ENCODE results near the gene RPS4Y1.
"Not testable (repeated sequence)": the region's sequence is repeated elsewhere in the genome, so short reads cannot be mapped to it uniquely, and the experiment has no call there.

Gene RPS4Y1

GRCh38 chrY:2841471-2841893 lies at the start of gene RPS4Y1:
Gene RPS4Y1 (plus strand): TSS chrY:2841602. CDS start chrY:2841625, 23 bp downstream.
- peak; percentile 51 for DNase-seq

DNA sequence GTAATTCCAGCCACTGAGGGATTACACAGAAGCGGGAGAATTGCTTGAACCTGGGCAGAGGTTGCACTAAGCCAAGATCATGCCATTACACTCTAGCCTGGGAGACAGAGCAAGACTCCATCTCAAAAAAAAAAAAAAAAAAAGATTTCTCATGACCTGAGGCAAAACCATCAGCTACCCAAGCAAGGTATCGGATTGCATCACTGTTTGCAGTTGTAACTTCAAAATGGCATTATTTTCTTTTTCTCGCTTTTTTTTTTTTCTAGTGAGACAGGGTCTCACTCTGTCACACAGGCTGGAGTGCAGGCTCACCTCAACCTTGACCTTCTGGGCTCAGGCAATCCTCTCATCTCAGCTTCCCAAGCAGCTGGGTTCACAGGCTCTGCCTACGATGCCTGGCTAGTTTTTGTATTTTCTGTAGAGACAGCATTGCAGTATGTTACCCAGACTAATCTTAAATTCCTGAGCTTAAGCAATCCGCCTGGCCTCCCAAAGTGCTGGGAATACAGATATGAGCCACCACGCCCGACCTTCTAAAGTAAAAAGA lies 44.4 kb upstream of the RPS4Y1 start:
- no peak for DNase-seq

GRCh38 chrY:2797991-2798390 lies 43.4 kb upstream of the RPS4Y1 start:
- DNase-seq, result no peak

- DNase-seq, result no peak
Measured at GRCh38 chrY:2800246-2800645, 41.2 kb upstream of the RPS4Y1 start.

DNA sequence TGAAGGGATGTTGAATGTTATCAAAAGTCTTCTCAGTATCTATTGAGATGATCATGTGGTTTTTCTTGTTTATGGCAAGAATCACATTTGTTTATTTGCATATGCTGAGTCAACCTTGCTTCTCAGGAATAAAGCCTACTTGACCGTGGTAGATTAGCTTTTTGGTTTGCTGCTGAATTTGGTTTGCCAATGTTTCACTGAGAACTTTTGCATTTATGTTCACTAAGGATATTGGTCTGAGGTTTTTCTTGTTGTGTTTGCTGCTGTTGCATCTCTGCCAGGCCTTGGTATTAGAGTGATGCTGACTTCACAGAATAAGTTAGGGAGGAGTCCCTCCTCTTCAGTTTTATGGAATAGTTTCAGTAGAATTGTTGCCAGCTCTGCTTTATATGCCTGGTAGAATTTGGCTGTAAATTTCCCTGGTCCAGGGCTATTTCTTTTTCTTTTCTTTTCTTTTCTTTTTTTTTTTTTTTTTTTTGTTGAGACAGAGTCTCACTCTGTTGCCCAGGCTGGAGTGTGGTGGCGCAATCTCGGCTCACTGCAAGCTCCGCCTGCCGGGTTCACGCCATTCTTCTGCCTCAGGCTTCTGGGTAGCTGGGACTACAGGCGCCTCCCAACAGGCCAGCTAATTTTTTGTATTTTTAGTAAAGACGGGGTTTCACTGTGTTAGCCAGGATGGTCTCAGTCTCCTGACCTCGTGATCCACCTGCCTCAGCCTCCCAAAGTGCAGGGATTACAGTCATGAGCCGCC lies 24.1 kb upstream of the RPS4Y1 start:
- DNase-seq, result not testable (repeated sequence)

DNA sequence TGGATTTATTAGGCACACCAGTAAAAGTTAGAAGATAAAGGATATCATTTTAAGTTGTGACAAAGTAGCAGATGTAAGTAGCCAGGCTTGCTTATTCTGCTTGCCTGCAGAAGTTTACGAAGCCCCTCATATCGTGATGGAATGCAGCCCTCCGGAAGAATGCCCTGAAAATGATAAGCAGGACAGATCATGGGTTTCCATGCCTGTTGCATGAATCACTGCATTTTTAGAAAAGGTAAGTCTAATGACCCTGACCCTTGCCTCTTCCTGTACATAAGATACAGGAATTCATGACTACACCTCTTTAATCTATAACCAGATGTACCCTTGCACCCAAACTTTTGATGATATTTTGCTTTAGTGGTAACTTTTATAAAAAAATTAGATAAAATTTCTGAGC lies 16.9 kb upstream of the RPS4Y1 start:
- DNase-seq, result no peak

DNA sequence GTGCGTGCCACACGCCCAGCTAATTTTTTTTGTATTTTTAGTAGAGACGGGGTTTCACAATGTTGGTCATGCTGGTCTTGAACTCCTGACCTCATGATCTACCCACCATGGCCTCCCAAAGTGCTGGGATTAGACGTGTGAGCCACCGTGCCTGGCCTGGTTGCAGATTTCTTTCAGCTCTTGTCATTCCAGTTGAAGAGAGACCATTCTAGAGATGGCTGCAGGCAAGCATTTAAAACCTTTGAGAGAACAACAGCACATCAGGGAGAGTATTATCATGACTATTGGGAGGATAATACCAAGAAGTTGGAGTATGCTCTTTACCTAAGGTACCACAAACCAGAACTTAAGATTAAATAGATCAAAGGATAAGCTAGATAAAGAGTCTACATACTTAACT lies 12.9 kb upstream of the RPS4Y1 start:
- DNase-seq, result no peak

DNA sequence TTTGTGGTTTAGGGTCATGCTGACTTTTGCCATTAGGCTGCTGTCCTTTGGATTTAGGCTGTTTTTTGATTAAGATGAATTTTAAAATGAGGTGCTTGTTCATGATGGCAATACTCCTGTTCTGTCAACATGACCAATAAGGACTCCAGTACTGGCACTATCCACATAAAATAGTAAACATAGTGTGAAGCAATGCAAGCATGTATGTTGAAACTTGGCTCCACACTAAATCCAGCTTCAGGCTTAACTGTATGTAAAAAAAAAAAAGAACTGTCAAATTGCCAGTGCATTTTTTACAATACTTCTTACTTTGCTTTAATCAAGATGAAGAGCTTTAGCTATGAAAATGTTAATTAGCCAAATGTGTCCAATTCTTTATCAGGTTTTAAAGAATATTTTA lies 6.2 kb upstream of the RPS4Y1 start:
- DNase-seq, result no peak

DNA sequence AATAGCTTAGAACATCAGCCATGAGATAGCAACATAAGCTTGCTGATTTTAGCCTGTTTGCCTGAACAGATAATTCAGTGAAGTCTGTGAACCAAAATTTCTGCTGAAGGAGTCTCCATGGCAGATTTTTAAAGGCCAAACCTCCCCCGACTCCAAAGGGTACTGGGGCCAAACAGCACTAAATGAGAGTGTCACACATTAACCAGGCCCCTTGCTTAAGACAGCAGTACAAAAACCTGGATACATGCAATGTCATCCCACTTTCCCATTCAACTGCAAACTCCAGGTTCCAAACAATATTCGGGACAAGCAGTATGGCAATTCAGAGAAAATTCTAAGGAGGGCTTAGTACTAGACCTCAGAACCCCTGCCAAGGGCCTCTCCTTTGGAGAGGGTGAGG lies 4.3 kb upstream of the RPS4Y1 start:
- no peak for DNase-seq

- no peak for DNase-seq
Measured at GRCh38 chrY:2837932-2838331, 3.5 kb upstream of the RPS4Y1 start.

DNA sequence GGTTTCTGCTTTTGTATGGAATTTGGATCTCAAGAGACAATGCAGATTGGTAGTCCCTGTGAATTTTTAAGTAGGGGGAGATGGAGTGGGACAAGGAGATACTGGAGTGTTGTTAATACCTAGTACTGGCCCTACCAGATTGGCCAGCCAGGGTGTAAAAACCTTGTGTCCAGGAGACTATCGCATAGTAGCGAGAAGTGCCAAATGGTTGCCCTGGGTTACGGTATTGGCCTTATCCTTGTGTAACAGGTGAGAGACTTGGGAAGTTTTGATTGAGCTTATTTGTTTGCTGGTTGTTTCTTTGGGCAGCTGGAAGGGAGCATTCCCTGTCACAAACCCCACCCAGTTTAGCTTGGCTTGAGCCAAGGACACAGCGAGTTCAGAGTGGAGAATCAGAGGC lies 5.4 kb downstream of the RPS4Y1 start:
- DNase-seq, result no peak

DNA sequence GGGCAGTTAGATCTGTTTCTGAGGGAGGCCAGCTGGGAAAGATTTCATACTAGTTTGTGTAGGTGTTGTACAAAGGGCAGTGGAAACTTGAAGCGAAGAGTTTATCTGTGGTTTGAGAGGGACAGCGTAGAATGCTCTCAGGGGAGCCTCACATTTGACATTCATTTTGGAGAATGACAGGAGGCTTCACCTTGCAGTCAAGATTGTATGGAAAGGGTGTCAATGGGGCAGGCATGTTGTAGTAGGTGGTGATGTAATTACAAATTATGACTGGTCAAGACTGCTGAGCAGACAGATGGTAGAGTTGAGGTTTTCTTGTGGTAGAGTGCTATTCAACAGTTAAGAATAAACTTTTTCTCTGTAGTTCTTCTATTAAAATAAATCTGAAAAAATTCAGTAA lies 7.0 kb downstream of the RPS4Y1 start:
- no peak for DNase-seq

GRCh38 chrY:2849368-2849767 lies 8.0 kb downstream of the RPS4Y1 start:
- DNase-seq, result no peak

GRCh38 chrY:2854145-2854774 lies 12.9 kb downstream of the RPS4Y1 start:
- DNase-seq, result no peak

DNA sequence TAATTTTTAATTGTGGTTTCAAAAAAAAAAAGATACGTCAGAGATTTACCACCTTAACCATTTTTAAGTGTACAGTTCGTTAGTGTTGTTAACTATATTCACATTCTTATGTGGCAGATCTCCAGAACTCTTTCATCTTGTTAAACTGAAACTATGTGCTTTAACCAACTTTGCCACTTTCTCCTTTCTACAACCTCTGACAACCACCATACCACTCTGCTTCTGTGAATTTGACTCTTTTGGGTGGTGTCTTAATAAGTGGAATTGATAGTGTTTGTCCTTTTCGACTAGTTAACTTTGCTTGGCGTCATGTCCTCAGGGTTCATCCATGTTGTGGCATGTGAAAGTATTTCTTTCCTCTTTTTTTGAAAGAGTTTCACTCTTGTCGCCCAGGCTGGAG lies 15.7 kb downstream of the RPS4Y1 start:
- no peak for DNase-seq

GRCh38 chrY:2857686-2858085 lies 16.3 kb downstream of the RPS4Y1 start:
- no peak for DNase-seq

DNA sequence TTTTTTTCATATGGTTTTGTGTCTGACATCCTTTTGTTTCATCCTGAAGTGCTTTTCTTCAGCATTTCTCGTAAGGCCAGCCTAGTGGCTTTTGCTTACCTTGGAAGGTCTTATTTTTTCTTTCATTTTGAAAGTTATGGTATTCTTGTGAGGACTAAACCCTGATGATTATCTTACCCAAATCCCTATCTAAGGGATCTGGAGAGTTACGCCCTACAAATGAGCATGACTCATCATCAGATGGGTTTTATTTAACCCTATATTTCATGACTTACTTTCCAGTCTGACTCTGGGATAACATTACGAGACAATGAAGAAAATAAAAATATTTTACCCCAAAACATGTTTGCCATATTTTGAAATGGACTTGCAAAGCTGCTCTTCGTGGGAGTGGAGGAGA lies 18.4 kb downstream of the RPS4Y1 start:
- no peak for DNase-seq

- no peak for DNase-seq
Measured at GRCh38 chrY:2860511-2860910, 19.1 kb downstream of the RPS4Y1 start.

- no peak for DNase-seq
Measured at GRCh38 chrY:2866581-2866980, 25.2 kb downstream of the RPS4Y1 start.

DNA sequence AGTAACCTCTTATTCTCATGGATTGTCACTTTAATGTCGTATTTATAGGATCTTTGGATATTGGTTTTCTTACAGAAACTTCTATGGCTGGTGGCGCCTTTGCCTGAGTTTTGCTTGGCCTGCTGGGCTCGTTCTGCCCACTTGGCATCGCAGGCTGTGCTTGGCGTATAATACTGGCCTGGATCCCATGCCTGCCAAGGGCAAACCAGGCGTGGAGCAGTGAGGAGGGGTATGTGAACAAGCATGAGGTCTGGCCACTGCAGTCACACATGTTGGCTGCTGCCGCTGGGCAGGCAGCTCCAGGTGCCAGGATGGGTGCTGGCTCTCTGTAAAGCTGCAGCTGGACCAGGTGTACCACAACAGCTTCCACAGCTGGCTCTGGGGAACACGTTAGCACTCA lies 26.1 kb downstream of the RPS4Y1 start:
- no peak for DNase-seq

DNA sequence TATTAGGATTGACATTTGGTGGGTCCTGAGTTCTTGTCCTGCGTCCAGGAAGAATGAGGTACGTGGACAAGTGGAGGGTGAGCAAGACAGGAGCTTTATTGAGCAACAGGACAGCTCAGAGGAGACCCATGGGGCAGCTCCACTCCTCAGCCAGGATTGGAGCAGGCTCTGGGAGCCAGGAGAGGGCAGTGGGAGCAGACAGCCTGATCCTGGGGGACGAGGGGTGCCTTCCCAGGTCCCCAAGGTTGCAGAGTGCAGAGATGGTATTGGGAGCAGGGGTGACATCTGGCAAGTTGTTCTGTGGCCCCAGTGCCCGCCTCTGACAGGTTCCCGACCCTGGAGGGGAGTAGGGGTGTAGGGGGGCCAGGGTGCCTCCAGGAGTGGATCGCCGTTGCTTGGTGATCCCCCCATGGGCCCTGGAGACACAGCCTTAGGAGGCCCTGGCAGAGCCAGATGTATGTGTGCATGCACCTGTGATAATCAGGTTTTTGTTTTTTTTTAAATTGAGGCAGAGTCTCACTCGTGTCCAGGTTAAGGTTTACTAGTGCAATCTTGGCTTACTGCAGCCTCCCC lies 26.7 kb downstream of the RPS4Y1 start:
- DNase-seq, result no peak

DNA sequence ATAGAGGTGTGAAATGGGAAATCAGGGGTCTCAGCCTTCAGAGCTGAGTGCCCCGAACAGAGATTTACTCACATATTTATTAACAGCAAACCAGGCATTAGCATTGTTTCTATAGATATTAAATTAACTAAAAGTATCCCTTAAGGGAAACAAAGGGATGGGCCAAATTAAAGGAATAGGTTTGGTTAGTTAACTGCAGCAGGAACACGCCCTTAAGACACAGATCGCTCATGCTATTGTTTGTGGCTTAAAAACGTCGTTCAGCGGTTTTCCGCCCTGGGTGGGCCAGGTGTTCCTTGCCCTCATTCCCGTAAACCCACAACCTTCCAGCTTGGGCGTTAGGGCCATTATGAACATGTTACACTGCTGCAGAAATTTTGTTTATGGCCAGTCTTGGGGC lies 30.8 kb downstream of the RPS4Y1 start:
- not testable (repeated sequence) for DNase-seq

DNA sequence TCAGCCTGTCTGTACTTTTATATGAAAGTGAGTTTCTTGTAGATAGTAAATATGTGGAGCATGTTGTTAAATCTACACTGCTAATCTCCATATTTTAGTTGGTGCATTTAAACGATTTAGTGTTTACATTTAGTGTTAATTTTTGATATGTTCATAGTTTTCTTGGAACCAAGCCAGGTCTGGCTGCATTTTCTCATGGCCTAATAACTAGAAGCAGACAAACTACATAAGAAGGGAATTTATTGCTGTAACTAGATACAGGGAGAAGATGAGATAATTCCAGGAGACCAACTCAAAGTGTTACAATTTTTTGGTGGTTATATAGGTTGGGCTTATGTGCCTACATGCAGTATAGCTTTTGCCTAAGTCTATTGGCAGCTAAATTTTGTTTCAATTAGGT lies 32.8 kb downstream of the RPS4Y1 start:
- DNase-seq, result no peak

- no peak for DNase-seq
Measured at GRCh38 chrY:2883561-2883960, 42.2 kb downstream of the RPS4Y1 start.

Data from GF-D8 (cell line).